Activated CD8-positive, alpha-beta memory T cell treated with anti-CD3 and anti-CD28 coated beads, Interleukin-2, amount 50 U/mL, for 1 hour (primary cell): ENCODE data around the gene RAPGEF4.
"Not testable (repeated sequence)": the region's sequence is repeated elsewhere in the genome, so short reads cannot be mapped to it uniquely, and the experiment has no call there.

Source experiments
- DNase-seq: peaks from one replicate; pipeline ENCODE4 v3.0.0-alpha.2; 2020; ENCODE audit errors: extremely low read depth

RAPGEF4 gene

GRCh38 chr2:173093617-173094016, 358.0 kb downstream of the RAPGEF4 start:
- not testable (repeated sequence) for DNase-seq

DNA sequence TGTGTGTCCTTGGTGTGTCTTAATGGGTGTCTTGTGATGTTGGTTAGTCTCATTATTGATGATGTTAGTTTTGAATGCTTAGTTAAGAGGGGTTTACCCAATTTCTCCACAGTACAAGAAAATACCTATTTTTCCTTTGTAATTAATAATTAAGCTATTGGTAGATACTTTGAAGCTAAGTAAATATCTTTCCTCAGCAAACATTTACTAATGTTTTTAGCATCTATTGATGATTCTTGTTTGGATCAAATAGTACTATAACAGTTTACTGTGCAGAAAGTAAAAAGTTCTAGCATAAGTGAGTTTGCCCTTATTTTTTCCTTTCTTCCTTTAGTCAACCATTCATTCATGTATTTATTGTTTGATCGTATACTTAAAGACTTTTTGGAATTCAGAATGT, 359.1 kb downstream of the RAPGEF4 start:
- no peak for DNase-seq

GRCh38 chr2:173095356-173095755, 359.7 kb downstream of the RAPGEF4 start:
- DNase-seq: no peak

DNA sequence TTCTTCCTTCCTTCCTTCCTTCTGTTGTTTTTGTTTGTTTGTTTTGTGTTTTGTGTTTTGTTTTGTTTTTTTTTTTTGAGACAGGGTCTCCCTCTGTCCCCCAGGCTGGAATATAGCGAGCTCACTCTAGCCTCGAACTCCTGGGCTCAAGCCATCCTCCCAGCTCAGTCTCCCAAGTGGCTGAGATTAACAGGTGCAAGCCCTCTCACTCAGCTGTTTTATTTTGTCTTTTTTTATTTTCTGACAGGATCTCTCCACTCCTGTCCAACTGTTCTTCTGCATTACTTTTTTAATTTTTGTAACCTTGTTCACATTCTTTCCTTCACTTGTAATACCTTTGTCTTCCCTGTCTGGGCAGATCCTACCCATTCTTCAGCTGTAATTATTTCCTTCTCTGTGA, 363.6 kb downstream of the RAPGEF4 start:
- no peak for DNase-seq

DNA sequence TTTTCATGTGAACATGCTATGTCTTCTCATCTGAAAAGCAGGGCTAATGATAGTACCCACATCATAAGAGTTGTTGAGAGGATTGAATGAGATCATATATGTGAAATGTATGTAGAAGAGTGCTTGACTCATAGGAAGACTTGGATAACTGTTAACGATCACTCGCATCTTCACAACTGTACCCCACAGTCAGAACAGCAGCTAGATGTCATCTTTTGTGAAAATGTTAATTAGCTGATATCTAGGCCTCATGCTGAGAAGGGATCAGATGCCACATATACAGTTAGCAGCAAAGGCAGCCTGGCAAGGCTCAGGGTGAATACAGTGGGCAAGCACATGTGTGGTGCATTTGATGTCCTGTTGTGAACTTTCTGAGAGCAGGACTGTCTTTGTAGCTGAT, 364.2 kb downstream of the RAPGEF4 start:
- DNase-seq: no peak

DNA sequence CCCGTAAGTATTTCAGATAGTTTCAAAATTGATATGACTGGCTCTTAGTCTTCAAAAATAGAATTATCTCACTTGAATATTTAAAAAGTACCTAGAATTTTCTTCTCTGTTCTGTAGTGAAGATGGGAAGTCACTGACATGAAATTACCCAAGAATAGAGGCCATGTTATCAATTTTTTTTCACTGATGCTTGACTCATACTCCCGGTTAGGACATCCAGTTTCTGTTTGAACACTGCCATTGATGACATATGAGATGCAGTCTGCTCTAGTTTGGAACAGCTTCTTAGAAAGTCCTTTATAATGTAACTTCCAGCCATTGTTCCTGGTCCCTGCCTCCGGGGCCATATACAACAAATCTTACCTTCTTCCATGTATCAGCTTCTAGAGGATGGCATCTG, 366.0 kb downstream of the RAPGEF4 start:
- DNase-seq: no peak
